ENCODE results near the gene RUSC2.
"Not testable (repeated sequence)": the region's sequence is repeated elsewhere in the genome, so short reads cannot be mapped to it uniquely, and the experiment has no call there.

The RUSC2 gene

DNA sequence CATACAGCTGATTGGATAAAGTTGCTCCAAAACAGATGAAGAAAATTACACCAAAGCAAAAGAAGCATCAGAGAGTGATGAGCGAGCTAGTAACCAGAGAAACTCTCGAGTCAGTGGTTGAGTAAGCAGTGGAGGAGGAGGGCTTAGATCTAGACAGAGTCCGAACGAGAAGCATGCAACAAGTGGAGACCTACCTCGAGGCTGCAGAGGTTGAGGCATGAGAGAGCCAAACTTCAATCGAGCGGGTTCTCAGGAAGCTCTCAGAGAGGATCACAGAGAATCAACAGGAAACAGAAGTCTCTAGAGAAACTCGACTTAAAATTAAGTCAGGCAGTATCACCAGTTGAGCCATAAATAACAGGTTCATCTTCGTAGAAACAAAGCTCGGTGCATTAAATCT, 6.1 kb downstream of the RUSC2 start:
- no peak for DNase-seq (ENCODE audit: low spot score)

DNA sequence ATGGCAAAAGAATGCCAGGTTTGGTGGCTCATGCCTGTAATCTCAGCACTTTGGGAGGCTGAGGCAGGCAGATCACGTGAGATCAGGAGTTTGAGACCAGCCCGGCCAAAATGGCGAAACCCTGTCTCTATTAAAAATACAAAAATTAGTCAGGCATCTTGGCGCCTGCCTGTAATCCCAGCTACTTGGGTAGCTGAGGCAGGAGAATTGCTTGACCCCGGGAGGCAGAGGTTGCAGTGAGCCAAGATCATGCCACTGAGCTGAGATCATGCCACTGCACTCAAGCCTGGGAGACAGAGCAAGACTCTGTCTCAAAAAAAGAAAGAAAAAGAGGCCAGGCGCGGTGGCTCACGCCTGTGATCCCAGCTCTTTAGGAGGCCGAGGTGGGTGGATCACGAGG, 8.3 kb downstream of the RUSC2 start:
- DNase-seq (ENCODE audit: low spot score), result not testable (repeated sequence)

DNA sequence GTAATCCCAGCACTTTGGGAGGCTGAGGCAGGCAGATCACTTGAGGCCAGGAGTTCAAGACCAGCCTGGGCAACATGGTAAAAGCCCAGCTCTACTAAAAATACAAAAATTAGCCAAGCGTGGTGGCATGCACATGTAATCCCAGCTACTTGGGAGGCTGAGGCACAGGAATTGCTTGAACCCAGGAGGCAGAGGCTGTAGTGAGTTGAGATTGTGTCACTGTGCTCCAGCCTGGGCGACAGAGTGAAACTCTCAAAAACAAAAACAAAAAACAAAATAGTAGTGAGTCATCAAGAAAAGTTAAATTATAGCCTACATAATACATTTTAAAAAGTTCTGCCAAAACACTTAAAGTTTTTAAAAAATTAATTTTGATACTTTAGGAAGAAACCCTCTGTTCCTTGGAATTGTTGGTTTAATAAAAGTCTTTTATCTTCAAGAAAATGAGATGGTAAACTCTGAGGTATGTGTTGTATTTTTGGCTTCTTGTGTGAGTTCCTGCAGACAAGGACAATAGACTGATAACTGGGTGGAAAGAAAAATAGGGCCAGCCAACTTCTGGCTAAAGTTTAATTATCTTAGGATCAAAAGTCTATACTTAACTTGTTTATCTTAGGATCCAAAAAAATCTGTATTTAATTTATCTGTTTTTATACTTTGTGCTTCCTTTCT, 9.3 kb downstream of the RUSC2 start:
- no peak for DNase-seq (ENCODE audit: low spot score)

DNA sequence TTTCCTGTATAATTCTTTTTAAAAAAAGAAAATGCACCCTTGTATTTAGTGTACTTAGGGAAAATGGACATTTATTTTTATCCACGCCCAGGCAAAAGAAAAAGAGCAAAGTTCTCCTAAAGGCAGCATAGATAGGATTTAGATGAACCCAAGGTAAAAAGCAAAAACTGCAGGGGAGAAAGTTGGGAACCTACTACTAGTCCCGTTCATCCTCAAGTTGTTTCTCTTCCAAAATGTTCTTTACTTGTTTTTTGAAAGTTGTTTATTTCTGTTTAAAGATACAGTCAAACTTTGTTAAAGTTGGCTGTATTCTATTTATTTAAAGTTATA, 9.8 kb downstream of the RUSC2 start:
- no peak for DNase-seq (ENCODE audit: low spot score)

DNA sequence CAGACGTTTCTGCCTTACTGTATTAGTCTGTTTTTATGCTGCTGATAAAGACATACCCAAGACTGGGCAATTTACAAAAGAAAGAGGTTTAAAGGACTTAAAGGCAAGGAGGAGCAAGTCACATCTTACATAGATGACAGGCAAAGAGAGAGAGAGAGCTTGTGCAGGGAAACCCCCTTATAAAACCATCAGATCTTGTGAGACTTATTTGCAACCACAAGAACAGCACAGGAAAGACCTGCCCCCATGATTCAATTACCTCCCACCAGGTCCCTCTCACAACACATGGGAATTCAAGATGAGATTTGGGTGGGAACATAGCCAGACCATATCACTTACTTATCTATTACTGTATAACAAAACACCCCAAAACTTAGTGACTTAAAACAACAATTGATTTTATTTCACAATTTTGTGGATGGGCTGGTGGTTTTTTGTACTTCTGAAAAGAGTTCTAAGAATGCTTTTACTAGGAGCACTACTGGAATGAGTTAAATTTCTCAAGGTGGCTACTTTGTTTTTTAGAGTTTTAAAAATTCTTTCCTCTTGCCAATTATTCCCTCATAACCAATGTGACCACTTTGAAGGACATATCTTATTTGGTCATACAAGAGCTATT, 10.3 kb downstream of the RUSC2 start:
- no peak for DNase-seq (ENCODE audit: low spot score)

DNA sequence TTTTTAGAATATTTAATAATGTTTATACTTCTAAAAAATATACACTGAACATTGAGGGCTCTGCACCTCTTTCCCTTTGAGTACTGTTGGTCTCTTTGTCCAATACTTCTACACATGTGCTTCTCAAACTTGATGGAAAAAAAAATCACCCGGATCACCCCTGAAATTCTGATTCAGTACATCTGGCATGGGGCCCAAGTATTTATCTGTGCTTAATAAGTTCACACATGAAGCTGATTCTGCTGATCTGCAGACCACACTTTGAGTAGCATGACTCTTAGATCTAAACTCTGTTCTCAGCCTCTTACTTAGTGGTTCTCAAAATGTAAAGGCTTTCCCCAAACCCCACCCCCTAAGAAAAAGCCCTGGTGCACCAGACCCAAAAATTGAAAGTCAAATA, 12.0 kb downstream of the RUSC2 start:
- DNase-seq (ENCODE audit: low spot score), result no peak

DNA sequence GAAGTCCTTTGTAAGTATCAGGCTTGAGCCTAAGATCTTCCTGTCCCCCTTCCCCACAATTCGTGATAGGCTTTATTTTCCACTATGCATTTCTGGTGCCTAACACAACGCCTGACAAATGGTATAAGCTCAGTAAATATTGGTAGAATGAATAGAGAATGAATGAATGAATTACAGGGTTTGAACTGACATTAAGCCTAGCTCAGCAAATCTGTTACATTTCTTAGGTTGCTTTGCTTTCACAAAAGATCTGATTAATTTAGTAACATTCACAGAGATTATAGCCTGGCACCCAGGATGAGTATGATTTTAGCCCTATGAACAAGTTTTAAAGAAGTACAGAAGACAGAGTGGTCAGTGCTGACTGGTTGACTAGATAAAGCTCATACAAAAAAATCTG, 16.4 kb downstream of the RUSC2 start:
- DNase-seq (ENCODE audit: low spot score), result no peak

DNA sequence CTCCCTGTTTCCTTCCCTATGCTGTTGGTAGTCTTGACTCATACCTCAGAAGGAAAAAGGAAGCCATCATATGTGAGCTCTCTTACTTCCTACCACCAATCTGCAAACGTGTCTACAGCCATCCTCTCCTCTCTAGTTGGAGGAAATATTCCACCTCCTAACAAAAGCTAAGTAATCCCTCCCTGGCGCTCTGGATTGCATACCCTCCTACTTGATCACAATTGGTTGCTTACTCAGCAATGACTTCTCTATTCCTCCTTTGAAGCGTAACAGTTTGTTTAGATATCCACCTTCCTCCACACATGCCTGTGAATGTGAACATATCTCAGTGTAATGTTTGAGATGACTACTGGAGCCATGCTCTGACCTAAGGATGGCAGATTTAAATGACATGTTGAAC, 18.2 kb downstream of the RUSC2 start:
- no peak for DNase-seq (ENCODE audit: low spot score)

DNA sequence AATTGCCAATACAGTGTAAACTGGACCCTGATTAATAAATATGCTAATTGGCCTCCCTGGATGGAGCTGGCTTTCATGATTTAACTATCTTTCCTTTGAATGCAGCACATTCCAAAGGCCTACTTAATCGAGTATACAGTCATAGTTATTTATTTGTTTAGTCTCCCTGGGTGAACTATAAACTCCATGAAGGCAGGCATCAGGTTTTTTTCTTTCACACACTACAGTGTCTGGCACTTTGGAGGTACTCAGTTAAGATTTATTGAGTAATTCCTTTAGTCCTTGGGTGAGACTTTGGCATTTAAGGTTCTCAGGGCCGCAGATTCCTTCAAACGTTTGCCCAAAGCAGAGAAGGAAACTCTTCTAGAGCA, 20.5 kb downstream of the RUSC2 start:
- no peak for DNase-seq (ENCODE audit: low spot score)

DNA sequence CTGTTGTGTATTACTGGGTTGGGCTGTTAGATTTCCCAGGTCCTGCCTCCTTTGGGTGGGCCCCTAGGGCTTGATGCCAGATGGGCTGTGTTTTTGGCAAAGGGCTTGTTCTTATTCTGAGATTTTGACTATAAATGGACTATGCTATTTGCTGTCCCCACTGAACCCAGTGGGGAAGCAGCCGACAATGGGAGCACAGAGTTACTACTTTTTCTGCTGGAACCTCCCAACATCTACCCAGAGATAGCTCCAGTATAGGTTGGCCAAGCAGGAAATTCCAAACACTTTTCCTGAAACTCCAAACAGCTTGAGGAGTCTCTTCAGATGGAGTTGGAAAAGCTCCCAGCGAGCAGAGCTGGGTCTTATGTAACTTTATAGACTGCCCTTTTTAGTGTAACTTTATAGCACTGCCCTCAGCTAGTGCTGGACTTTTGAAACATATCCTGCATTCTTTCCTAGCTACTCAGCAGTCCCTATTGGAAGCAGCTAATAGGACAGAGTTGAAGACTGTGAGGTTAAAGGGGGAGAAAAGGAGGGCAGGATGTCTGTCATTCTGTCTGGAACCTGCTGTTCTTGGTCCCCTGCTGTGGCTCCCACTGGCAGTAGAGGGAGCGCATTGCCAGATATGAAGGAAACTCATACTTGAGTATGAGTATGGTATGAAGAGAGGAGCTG, 21.0 kb downstream of the RUSC2 start:
- no peak for DNase-seq (ENCODE audit: low spot score)

DNA sequence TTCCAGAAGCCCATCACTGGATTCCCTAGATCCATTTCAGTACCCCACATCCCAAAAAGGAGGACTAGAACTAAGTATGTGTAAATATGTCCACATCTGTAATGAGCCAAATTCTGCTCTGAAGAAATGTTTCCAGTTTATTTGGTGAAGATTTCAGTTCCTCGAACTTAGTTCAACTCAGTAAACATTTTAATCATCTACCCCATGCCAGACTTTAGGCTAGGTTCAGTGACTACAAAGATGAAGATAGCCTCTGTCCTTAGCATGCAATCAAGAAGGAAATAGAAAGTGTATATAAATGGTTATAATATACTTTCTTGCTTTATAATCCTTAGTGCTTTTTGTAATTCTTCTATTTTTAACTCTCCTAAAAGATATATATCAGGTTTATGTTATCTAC, 21.5 kb downstream of the RUSC2 start:
- no peak for DNase-seq (ENCODE audit: low spot score)

DNA sequence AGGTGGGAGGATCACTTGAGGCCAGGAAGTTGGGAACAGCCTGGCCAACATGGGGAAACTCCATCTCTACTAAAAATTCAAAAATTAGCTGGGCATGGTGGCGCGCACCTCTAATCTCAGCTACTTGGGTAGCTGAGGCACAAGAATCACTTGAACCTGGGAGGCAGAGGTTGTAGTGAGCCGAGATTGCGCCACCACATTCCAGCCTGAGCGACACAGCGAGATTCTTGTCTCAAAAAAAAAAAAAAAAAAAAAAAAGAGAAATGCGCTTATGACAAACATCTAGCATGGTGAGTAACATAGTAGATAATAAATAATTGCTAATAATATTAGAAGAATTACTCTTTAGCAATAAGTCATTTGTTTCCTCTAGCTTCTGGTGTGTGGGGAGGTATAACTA, 25.9 kb downstream of the RUSC2 start:
- no peak for DNase-seq (ENCODE audit: low spot score)

DNA sequence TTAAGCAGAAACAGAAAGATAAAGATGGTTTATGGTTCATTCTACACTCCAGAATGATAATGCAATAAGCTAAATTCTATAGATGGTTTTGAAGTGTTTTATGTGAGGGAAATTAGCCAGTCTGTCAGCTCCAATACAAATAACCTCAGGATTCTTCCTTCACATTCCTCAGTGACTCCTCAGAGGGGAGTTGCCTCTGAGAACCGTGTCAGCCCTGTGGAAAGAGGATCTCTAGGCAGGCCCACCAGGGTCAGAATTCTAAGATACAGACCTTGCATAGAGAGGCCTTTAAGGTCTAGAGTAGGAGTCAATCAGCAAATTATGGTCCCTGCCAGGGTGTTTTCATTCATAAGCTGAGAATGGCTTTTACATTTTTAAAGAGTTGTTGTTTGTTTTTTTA, 26.6 kb downstream of the RUSC2 start:
- DNase-seq (ENCODE audit: low spot score), result no peak

DNA sequence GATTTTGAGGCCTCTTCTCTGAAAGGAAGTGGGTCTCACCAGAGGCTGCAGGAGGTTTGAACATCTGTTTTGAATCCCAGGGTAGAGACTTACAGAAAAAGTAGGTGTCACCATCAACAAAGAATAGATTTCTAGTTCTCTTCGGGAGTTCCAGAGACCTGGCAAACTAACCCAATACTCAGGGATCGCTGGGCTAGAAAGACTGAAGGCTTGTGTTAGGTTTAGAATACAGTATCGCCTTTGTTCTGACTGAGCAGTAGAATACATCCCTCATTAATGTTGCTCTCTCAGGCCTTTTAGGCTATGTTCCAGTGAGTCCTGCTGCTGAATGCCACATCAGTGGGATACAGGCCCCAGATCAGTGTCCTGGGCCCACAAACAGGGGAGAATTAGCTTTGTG, 27.2 kb downstream of the RUSC2 start:
- DNase-seq (ENCODE audit: low spot score), result no peak

DNA sequence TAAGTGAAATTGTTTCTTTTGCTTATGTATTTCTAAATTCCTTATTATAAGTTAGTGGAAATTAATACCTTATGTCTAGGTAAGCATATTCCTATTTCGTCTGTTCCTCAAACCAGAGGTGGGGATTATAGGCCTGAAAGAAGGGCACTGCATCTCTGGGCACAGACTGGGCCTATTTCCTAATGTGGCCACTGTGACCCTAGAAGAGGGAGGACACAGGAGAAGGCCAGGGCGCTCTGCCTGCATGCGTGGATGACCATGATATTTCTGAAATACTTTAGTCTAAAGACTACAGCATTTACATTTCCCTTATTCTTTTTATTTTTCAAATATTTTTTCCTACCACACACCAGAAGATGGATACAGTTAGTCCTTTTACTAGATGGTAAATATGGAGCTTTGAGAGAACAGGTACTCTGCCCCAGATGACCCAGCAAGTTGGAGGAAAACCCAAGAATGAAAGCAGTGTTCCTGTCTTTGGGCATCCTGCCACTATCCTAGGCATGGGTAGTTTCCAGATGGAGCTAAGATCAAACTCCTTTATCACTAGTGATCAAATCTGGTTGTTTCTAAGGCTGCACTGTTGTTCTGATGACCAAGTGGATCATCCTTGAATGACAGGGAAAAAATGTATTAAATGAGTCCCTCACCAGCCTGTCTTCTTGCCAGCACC, 27.8 kb downstream of the RUSC2 start:
- no peak for DNase-seq (ENCODE audit: low spot score)

DNA sequence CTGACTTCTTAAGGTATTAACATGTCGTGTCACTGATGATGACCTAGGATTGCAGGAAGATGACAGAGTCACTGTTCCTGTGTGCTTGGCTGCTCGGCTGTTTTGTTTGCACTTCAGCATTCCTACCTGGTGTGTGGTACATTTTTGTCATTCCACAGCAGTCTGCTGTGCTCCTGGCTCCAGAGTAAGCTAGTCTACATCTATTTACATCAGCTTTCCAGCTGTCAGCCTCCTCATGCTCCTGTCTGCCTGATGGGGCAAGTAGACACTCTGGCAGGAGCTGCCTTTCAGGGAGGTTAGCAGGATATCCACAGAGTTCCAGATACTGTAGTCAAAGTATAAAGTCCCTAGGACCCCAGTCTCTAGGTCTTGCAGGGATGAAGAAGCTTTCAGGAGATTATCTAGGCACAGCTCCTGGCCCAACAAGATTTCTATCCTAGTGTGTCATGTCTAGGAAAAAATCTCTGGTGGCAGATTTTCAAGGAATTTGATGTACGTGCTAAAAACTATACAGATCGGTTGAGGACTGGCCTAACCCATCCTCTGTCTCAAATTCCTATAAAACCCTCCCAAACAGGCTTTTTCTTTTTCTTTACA, 28.4 kb downstream of the RUSC2 start:
- no peak for DNase-seq (ENCODE audit: low spot score)

DNA sequence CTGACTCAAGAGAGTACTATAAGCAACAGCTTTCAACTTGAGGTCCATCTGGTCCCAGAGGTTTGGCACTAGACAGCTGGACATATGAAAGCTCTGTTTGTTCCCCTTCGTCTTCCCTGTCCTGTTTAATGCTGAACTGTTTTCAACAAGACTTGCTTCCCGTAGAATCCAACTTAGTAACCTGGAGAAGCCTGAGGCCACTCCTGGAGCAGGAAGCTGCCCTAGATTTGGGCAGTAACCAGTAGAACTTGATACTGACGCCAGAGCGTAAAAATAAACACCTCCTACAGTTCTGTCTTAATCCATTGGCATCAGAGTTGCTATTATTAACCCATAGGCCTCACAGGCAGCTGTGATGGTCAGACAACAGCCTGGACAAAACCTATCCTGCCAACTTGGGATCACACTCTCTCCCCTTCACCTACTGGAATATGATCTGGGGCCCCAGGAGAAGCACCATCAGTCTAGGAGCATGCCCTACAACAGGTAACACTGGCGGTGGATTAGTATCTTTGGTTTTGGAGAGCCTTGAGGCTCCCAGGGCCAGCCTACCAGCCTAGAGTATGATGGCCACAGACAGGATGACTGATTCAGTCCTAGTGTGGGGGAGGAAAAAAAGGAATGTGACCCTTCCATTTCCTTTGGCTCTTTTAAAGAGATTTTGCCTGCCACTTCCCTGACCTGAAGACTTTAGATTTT, 29.2 kb downstream of the RUSC2 start:
- DNase-seq (ENCODE audit: low spot score), result no peak

DNA sequence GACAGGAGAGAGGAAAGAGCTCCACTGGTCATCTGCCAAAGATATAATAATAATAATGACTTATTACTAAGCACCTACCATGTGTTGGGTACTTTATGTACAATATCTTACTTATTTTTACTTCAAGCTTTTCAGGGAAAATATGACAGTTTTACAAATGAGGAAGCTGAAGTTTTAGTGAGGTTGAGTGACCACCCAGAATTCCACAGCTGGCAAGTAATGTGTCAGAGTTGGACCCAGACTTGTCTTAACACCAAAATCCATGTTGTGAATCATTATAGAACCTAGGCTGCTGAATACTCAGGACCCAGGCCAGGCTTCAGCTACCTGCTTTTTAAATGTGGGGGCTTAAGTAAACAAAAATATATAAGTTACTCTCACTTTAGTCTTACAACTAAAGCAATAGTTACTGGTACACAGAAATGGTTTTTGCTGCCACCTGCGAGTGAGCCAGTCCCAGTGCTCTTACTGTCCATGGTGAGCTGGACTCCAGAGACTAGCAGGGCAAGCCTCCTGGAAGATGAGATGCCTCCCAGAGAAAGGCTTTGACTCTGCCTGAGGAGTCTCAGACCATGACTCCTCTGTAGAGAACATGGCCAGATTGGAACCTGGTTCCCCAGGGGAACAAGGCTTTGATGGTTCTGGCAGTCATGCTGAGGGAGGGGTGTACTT, 29.9 kb downstream of the RUSC2 start:
- DNase-seq (ENCODE audit: low spot score), result no peak

DNA sequence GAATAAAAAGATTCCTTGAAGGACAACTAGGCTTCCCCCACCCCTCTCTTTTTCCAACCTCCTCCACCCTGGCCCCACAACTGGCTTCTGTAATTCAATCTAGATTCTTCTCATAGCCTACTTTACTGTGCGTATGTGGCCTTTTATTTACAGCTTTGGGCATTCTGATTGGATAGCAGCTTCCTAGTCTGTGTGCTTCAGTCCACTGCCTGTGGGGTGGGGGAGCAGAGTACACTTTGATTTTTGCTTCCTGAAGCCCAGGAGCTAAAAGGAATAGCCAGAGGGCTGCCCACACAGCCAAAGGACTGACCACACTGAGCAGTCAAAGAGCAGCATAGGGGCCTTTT, 30.4 kb downstream of the RUSC2 start:
- no peak for DNase-seq (ENCODE audit: low spot score)

DNA sequence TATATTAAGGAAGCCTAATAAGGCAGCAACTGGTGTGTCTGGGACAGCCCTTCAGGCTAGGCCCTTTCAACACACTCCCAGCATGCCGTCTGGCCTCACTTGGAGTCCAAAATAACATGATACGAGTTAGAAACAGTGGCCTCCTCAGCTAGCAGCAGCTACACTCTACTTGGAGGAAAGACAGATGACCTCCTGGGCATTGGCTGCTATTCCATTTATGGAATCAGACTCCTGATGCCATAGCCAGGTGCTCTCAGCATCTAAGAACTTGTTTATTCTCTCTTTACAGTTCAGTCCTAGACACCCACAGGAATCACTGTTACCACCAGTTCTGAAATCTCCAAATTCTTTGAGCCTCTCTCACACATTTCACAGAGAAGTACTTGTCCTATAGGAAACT, 31.8 kb downstream of the RUSC2 start:
- no peak for DNase-seq (ENCODE audit: low spot score)

DNA sequence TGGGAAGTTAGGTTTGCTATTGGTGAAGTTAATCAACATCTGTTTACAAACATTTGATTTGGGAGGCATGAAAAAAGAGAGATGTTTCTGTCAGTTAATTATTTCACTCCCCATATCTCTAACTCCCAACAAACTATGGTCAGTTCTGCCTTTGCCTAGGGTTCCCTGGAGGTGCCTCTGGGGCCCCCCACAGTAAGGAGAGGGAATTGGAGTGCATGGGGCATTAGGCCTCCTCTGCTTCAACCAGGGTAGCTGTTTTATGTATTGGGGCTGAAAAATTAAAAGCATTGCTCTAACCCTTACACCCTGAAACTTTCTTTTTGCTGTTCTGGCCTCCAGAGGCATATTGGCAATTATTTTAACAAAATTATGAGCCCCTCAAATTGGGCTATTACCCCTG, 32.3 kb downstream of the RUSC2 start:
- no peak for DNase-seq (ENCODE audit: low spot score)
